ENCODE data around the gene PPP2R5E.
"Not testable (repeated sequence)": the region's sequence is repeated elsewhere in the genome, so short reads cannot be mapped to it uniquely, and the experiment has no call there.

The PPP2R5E gene

DNA sequence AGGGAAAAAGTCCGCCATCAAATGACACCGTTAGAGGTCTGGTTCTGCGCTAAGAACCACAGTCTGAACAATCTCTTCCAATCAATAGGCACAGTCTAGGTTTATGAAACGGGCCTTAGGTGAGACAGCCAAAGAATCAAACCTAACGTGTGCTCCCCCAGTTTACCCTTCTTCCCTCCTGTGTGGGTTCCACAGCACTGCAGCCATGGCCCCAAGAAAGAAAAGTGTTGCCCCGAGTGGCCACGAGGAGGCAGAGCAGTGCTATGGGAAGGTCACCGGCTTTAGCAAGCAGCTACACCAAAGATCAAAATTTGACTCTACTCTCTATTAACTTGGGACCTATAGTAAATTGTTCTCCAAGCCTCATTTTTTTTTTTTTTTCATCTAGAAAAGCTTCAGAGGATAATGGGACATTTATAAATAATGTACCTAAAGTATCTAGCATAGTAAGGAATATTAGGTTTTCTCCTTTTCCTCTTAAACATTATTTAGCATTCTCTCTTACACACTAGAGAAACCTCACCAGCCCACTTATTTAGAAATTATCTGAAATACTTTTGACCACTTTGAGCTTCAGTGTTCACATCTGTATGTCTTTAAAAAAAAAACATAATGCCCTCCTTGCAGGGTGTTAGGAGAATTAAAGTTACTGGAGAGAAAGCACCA, 154.3 kb downstream of the PPP2R5E start:
- no peaks in the 10 kb centered on the region for H3K27me3 ChIP-seq (ENCODE audit: control insufficient read depth, insufficient read depth, low read length)
- no peaks in the 10 kb centered on the region for H3K9me3 ChIP-seq (ENCODE audit: control insufficient read depth, insufficient read depth, low read length)
- H3K4me3 ChIP-seq (ENCODE audit: low read length): no peak overlapping the region
- no peak overlapping the region for H3K27ac ChIP-seq (ENCODE audit: low read length)
- DNase-seq (ENCODE audit: low read depth, low spot score): peak; percentile 31
- no peaks in the 10 kb centered on the region for H3K4me1 ChIP-seq (ENCODE audit: control insufficient read depth, insufficient read depth, low read length)
- whole genome bisulfite sequencing (ENCODE audit: insufficient coverage, insufficient read length): no CpG with 5 or more reads among the region's 8 CpGs
- H3K36me3 ChIP-seq (ENCODE audit: control insufficient read depth, insufficient read depth, low read length): no peaks in the 10 kb centered on the region

DNA sequence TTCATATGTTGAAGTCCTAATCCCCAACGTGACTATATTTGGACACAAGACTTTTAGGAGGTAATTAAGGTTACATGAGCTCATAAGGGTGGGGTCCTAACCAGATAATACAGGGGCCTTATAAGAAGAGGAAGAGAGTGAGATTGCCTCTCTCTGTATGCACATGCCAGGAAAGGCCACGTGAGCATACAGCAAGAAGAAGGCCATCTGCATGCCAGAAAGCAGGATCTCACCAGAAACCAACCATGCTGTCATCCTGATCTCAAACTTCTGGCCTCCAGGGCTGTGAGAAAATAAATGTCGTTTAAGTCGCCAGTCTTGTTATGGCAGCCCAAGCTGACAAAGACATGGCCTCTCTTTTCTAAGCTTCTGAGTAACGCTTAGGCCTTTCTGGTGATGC, 155.5 kb downstream of the PPP2R5E start:
- no peak overlapping the region for H3K4me3 ChIP-seq (ENCODE audit: low read length)
- no peaks in the 10 kb centered on the region for H3K9me3 ChIP-seq (ENCODE audit: control insufficient read depth, insufficient read depth, low read length)
- H3K27ac ChIP-seq (ENCODE audit: low read length): no peak overlapping the region
- no CpG with 5 or more reads among the region's 5 CpGs for WGBS (ENCODE audit: insufficient coverage, insufficient read length)
- H3K36me3 ChIP-seq (ENCODE audit: control insufficient read depth, insufficient read depth, low read length): no peaks in the 10 kb centered on the region
- DNase-seq (ENCODE audit: low read depth, low spot score): no peak
- no peaks in the 10 kb centered on the region for H3K4me1 ChIP-seq (ENCODE audit: control insufficient read depth, insufficient read depth, low read length)
- no peaks in the 10 kb centered on the region for H3K27me3 ChIP-seq (ENCODE audit: control insufficient read depth, insufficient read depth, low read length)

DNA sequence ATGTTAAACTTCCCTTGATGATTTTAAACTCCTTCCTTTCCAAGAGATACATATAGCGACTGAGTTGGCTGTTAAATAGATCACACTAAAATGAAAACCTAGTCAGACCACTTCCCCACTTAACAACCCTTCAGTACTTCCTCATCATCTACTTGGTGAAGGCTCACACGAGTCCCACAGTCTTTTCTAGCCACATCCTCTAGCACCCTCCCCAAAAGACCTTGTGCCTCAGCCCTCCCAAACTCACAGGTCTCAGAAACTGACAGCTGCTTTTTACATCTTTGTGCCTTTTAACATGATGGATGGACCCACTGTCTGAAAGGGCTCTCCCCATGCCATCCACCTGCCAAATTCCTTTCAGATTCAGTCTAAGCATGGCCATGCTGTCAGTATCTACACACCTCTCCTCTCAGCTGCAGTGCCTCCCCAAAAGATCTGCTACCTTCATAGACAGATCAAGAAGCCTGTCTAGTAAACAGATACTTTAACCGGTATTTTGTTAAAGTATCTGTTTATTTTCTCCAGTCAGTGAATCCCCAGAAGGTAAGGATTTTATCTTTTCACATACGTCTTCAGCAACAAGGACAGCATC, 159.3 kb downstream of the PPP2R5E start:
- no CpG with 5 or more reads among the region's 4 CpGs for WGBS (ENCODE audit: insufficient coverage, insufficient read length)
- H3K4me3 ChIP-seq (ENCODE audit: low read length): no peak overlapping the region
- no peak for DNase-seq (ENCODE audit: low read depth, low spot score)
- no peak overlapping the region for H3K27ac ChIP-seq (ENCODE audit: low read length)
- no peaks in the 10 kb centered on the region for H3K9me3 ChIP-seq (ENCODE audit: control insufficient read depth, insufficient read depth, low read length)
- no peaks in the 10 kb centered on the region for H3K4me1 ChIP-seq (ENCODE audit: control insufficient read depth, insufficient read depth, low read length)
- peaks cover 2% of the 10 kb centered on the region; the same call in 1 of the 2 replicates for H3K36me3 ChIP-seq (ENCODE audit: control insufficient read depth, insufficient read depth, low read length)
- no peaks in the 10 kb centered on the region for H3K27me3 ChIP-seq (ENCODE audit: control insufficient read depth, insufficient read depth, low read length)

- no peaks in the 10 kb centered on the region for H3K4me1 ChIP-seq (ENCODE audit: control insufficient read depth, insufficient read depth, low read length)
- H3K27me3 ChIP-seq (ENCODE audit: control insufficient read depth, insufficient read depth, low read length): no peaks in the 10 kb centered on the region
- DNase-seq (ENCODE audit: low read depth, low spot score): no peak
- H3K4me3 ChIP-seq (ENCODE audit: low read length): no peak overlapping the region
- H3K27ac ChIP-seq (ENCODE audit: low read length): no peak overlapping the region
- H3K36me3 ChIP-seq (ENCODE audit: control insufficient read depth, insufficient read depth, low read length): peaks cover 2% of the 10 kb centered on the region; the same call in 1 of the 2 replicates
- H3K9me3 ChIP-seq (ENCODE audit: control insufficient read depth, insufficient read depth, low read length): no peaks in the 10 kb centered on the region
- WGBS (ENCODE audit: insufficient coverage, insufficient read length): no CpG with 5 or more reads among the region's 2 CpGs
Measured at GRCh38 chr14:63378444-63378843, 164.7 kb downstream of the PPP2R5E start.

DNA sequence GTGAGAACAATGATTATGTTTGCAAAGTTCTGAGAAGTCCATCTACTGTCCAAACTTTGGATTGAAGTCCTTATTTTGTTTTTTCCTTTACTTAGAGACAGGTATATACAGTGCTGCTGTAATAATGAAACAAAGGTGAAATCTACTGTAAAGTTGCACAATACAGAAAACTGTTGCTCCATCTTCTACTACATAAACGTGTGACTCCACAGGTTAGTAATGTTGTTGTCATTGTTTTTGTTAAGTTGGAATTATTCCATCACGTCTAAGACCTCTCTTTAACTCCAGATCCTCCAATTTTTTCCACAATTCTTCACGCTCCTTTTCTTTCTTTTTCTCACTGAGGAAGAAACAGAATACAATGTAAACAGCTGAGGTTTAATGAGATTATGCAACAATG, 167.4 kb downstream of the PPP2R5E start:
- H3K27me3 ChIP-seq (ENCODE audit: control insufficient read depth, insufficient read depth, low read length): no peaks in the 10 kb centered on the region; the same call in 1 of the 2 replicates
- H3K4me1 ChIP-seq (ENCODE audit: control insufficient read depth, insufficient read depth, low read length): no peaks in the 10 kb centered on the region
- no peaks in the 10 kb centered on the region for H3K36me3 ChIP-seq (ENCODE audit: control insufficient read depth, insufficient read depth, low read length)
- no peaks in the 10 kb centered on the region for H3K9me3 ChIP-seq (ENCODE audit: control insufficient read depth, insufficient read depth, low read length)
- no peak overlapping the region for H3K4me3 ChIP-seq (ENCODE audit: low read length)
- no CpG with 5 or more reads among the region's 3 CpGs for WGBS (ENCODE audit: insufficient coverage, insufficient read length)
- DNase-seq (ENCODE audit: low read depth, low spot score): no peak
- no peak overlapping the region for H3K27ac ChIP-seq (ENCODE audit: low read length)

DNA sequence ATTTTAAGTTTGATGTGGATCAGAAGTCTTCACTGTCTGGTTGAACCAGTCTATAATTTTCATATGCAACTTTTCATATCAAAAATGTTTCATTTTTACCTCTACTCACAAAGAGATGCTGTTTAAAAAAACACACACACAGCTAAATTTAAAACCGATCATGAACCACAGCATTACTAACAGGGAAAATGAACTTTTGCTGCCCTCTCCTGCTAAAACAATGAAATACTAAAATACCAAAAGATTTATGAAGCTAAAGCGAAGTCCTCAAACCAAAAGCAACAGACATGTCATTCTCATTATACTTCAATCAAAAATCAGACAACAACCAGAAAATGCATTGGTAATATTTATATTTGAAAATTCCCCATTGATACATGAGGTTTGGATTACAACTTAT, 171.6 kb downstream of the PPP2R5E start:
- not testable (repeated sequence) for H3K4me3 ChIP-seq (ENCODE audit: low read length); H3K27me3 ChIP-seq (ENCODE audit: control insufficient read depth, insufficient read depth, low read length); DNase-seq (ENCODE audit: low read depth, low spot score); H3K36me3 ChIP-seq (ENCODE audit: control insufficient read depth, insufficient read depth, low read length); H3K27ac ChIP-seq (ENCODE audit: low read length); H3K9me3 ChIP-seq (ENCODE audit: control insufficient read depth, insufficient read depth, low read length); H3K4me1 ChIP-seq (ENCODE audit: control insufficient read depth, insufficient read depth, low read length)
- WGBS (ENCODE audit: insufficient coverage, insufficient read length): no CpG with 5 or more reads among the region's 2 CpGs

GRCh38 chr14:63371033-63371432, 172.1 kb downstream of the PPP2R5E start:
- H3K27ac ChIP-seq (ENCODE audit: low read length): no peak overlapping the region
- WGBS (ENCODE audit: insufficient coverage, insufficient read length): no CpG with 5 or more reads among the region's 4 CpGs
- H3K4me1 ChIP-seq (ENCODE audit: control insufficient read depth, insufficient read depth, low read length): no peaks in the 10 kb centered on the region
- no peaks in the 10 kb centered on the region for H3K36me3 ChIP-seq (ENCODE audit: control insufficient read depth, insufficient read depth, low read length)
- H3K9me3 ChIP-seq (ENCODE audit: control insufficient read depth, insufficient read depth, low read length): no peaks in the 10 kb centered on the region
- no peak for DNase-seq (ENCODE audit: low read depth, low spot score)
- no peaks in the 10 kb centered on the region; the same call in 1 of the 2 replicates for H3K27me3 ChIP-seq (ENCODE audit: control insufficient read depth, insufficient read depth, low read length)
- H3K4me3 ChIP-seq (ENCODE audit: low read length): no peak overlapping the region

DNA sequence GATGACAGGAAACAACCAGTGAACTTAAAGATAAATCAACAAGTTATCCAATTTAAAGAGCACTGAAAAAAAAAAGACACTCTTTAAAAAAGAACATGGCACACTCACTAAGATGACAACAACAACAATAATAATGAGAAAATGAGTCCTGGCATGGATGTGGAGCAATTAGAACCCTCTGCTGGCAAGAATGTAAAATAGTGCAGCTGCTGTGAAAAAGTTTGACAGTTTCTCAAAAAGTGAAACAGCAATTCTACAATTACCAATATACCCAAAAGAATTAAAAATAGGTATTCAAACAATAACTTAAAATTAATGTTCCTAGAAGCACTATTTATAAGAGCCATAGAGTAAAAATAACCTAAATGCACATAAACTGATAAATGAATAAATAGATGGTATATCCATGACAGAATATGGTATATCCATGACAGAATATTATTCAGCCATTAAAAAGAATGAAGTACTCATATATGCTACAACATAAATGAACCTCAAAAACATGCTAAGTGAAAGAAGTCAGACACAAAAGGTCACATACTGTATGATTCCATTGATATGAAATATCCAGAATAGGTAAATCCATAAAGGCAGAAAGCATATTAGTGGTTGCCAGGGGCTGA, 175.3 kb downstream of the PPP2R5E start:
- Histone ChIP-seq H3K4me1 (ENCODE audit: control insufficient read depth, insufficient read depth, low read length) (no peaks in the 10 kb centered on the region), H3K9me3 (ENCODE audit: control insufficient read depth, insufficient read depth, low read length) (no peaks in the 10 kb centered on the region), H3K36me3 (ENCODE audit: control insufficient read depth, insufficient read depth, low read length) (no peaks in the 10 kb centered on the region), H3K27me3 (ENCODE audit: control insufficient read depth, insufficient read depth, low read length) (no peaks in the 10 kb centered on the region; the same call in 1 of the 2 replicates), H3K27ac (ENCODE audit: low read length) (no peak overlapping the region), H3K4me3 (ENCODE audit: low read length) (no peak overlapping the region)
- DNase-seq (ENCODE audit: low read depth, low spot score): no peak

DNA sequence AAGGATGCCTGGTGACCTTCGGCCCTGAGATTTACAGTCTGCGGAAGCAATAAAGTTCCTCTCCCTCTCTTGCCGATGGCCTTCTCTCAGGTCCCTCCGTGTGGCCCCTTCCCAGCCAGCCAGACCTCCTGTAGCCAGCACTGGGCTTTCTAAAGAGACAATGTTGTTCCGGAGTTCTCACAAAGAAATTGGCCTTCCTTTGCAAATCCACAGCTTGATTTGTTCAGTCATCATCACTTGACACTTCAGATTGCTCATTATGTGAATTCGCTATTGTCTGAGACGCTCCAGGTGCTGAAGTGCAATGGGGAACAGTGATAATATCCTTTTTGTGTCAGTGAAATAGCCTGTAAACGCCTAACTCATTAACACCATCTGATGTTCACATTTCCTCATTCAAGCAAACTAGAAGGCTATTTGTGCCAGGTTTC, 180.8 kb downstream of the PPP2R5E start:
- no peak overlapping the region for H3K4me3 ChIP-seq (ENCODE audit: low read length)
- no peaks in the 10 kb centered on the region for H3K36me3 ChIP-seq (ENCODE audit: control insufficient read depth, insufficient read depth, low read length)
- H3K9me3 ChIP-seq (ENCODE audit: control insufficient read depth, insufficient read depth, low read length): no peaks in the 10 kb centered on the region
- H3K27ac ChIP-seq (ENCODE audit: low read length): no peak overlapping the region
- no CpG with 5 or more reads among the region's 8 CpGs for WGBS (ENCODE audit: insufficient coverage, insufficient read length)
- no peak for DNase-seq (ENCODE audit: low read depth, low spot score)
- no peaks in the 10 kb centered on the region for H3K4me1 ChIP-seq (ENCODE audit: control insufficient read depth, insufficient read depth, low read length)
- no peaks in the 10 kb centered on the region for H3K27me3 ChIP-seq (ENCODE audit: control insufficient read depth, insufficient read depth, low read length)

DNA sequence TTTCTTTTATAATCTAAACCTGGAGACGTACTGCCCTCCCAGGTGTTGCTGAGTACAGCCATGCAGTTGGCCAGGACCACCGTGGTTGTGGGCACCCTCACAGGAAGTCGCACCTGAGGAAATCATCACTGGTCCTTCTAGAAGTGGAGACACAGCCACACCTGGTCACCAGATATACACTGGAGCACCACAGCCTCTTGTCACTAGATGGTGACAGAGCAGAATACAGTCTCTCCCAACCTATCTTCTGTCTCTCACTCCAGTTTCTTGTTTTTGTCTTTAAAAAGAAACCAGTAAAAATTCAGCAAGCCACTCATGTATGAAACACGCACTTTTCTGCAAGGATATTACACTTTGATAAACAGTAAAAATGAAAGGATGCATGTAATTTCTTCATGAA, 181.4 kb downstream of the PPP2R5E start:
- Histone ChIP-seq H3K36me3 (ENCODE audit: control insufficient read depth, insufficient read depth, low read length) (no peaks in the 10 kb centered on the region), H3K27me3 (ENCODE audit: control insufficient read depth, insufficient read depth, low read length) (no peaks in the 10 kb centered on the region), H3K4me3 (ENCODE audit: low read length) (no peak overlapping the region), H3K9me3 (ENCODE audit: control insufficient read depth, insufficient read depth, low read length) (no peaks in the 10 kb centered on the region), H3K4me1 (ENCODE audit: control insufficient read depth, insufficient read depth, low read length) (no peaks in the 10 kb centered on the region), H3K27ac (ENCODE audit: low read length) (no peak overlapping the region)
- no CpG with 5 or more reads among the region's 4 CpGs for WGBS (ENCODE audit: insufficient coverage, insufficient read length)
- no peak for DNase-seq (ENCODE audit: low read depth, low spot score)

All from iPS DF 6.9 (cell line).